ENCODE results near the gene RNF8.

DNA sequence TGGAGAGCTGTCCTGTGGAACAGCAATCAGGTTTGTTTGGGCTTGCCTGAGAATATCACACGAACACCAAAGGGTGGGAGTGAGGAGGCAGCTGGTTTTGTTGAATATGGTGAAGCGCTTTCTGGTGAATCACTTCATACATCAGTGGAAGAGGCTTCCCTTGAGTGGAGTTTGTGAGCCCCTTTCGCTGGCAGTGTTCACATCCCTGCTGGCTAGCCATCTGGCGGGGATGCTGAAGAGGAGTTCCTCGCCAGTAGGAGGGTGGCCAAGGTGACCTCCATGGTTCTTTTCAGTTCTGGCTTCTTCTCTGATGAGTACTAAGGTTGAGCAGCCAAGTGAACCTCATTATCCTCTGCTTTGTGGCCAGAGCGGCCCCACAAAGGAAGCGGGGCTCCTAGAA, 37.7 kb upstream of the RNF8 start:
- no peak for TF ChIP-seq CTCF (IDR thresholded peaks at IDR 0.05)
- no peak for TF ChIP-seq POLR2A (IDR thresholded peaks at IDR 0.05)

Data from testis (tissue), 2 donors.